OCI-M2 (cell line): ENCODE data around the gene LPP.

Experiments
- DNase-seq: peaks from one replicate; lab custom pipeline; 2025; ENCODE audit not compliant: unreplicated experiment; lab: John Stamatoyannopoulos, UW

Gene LPP

GRCh38 chr3:188817103-188817934 lies 663.4 kb downstream of the LPP start:
- no peak for DNase-seq

- no peak for DNase-seq
Measured at GRCh38 chr3:188817935-188818269, 663.9 kb downstream of the LPP start.

GRCh38 chr3:188818282-188818681 lies 664.3 kb downstream of the LPP start:
- no peak for DNase-seq

- no peak for DNase-seq
Measured at GRCh38 chr3:188819939-188820338, 666.0 kb downstream of the LPP start.

- no peak for DNase-seq
Measured at GRCh38 chr3:188822004-188822403, 668.0 kb downstream of the LPP start.

GRCh38 chr3:188822411-188822810 lies 668.5 kb downstream of the LPP start:
- no peak for DNase-seq

- DNase-seq = no peak
Measured at GRCh38 chr3:188824566-188824965, 670.6 kb downstream of the LPP start.

GRCh38 chr3:188825901-188826300 lies 671.9 kb downstream of the LPP start:
- no peak for DNase-seq

- DNase-seq = no peak
Measured at GRCh38 chr3:188826574-188826973, 672.6 kb downstream of the LPP start.

GRCh38 chr3:188827103-188827502 lies 673.1 kb downstream of the LPP start:
- no peak for DNase-seq

GRCh38 chr3:188827576-188827975 lies 673.6 kb downstream of the LPP start:
- DNase-seq = no peak

- no peak for DNase-seq
Measured at GRCh38 chr3:188829130-188829529, 675.2 kb downstream of the LPP start.

GRCh38 chr3:188829576-188829975 lies 675.6 kb downstream of the LPP start:
- DNase-seq = no peak

- no peak for DNase-seq
Measured at GRCh38 chr3:188830893-188831292, 676.9 kb downstream of the LPP start.

- DNase-seq = no peak
Measured at GRCh38 chr3:188832146-188832545, 678.2 kb downstream of the LPP start.

GRCh38 chr3:188832961-188833721 lies 679.2 kb downstream of the LPP start:
- no peak for DNase-seq

GRCh38 chr3:188834349-188834748 lies 680.4 kb downstream of the LPP start:
- DNase-seq = no peak

GRCh38 chr3:188839187-188839695 lies 685.3 kb downstream of the LPP start:
- no peak for DNase-seq

- no peak for DNase-seq
Measured at GRCh38 chr3:188840290-188840689, 686.3 kb downstream of the LPP start.

- DNase-seq = no peak
Measured at GRCh38 chr3:188841906-188842305, 687.9 kb downstream of the LPP start.

- no peak for DNase-seq
Measured at GRCh38 chr3:188842639-188843038, 688.7 kb downstream of the LPP start.

GRCh38 chr3:188844096-188844495 lies 690.1 kb downstream of the LPP start:
- no peak for DNase-seq
